HG02571 (cell line): Measurements from ENCODE around the gene FXYD2.

Source experiments
- ATAC-seq: cut with Tn5 transposase; IDR thresholded peaks from one replicate; pipeline ENCODE4 v1.9.1; 2021; ENCODE audit warnings: mild to moderate bottlenecking, moderate library complexity; ENCODE audit not compliant: unreplicated experiment

FXYD2 gene

DNA sequence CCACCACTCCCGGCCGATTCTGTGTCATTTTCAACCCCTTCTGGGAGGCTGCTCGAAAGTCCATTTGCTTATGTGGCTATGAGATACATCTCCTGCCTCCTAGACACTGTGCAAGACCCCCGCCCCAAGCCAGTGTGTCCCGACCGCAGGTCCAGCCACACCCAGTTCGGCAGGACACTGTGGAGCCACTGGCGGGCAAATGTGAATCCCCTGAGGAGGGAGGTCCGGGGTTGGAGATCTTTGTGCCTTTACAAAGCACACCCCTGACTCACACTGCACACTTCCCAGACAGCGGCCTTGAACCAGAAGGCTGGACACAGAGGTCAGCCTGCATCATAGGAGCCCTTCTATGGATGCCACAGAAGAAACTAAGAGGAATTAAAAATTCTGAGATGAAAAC, 34.5 kb upstream of the FXYD2 start:
- no peak for ATAC-seq

DNA sequence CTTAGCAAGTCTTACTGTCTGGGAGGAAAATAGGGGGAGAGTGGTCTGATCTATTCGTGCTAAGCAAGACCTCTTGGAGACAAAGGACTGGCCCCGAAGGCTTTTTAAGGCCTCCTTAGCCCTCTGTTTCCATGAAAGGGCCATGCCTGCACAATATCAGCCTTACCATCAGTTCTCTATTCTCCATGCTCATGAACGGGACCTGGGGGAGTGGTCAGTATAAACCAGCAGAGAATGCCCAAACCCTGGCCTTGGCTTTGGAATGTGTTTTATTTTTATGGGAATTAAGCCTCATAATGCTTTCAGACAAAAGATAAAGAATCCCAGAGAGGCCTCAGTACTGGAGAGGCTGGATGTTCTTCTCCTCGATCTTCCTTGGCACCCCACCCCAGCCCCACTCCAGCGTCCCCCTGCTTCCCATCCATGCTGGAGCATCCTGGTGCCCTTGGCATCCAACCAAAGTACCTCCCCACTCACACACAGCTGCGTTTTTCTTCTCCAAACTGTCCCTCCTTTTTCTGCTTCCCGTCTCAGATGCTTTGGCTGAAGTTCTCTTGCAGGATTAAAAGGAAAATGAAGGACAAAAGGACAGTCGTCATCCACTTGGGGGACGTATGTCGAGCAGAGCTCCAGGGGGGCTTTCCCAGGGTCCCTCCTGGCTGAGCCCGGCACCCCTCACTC, 33.3 kb upstream of the FXYD2 start:
- no peak for ATAC-seq

DNA sequence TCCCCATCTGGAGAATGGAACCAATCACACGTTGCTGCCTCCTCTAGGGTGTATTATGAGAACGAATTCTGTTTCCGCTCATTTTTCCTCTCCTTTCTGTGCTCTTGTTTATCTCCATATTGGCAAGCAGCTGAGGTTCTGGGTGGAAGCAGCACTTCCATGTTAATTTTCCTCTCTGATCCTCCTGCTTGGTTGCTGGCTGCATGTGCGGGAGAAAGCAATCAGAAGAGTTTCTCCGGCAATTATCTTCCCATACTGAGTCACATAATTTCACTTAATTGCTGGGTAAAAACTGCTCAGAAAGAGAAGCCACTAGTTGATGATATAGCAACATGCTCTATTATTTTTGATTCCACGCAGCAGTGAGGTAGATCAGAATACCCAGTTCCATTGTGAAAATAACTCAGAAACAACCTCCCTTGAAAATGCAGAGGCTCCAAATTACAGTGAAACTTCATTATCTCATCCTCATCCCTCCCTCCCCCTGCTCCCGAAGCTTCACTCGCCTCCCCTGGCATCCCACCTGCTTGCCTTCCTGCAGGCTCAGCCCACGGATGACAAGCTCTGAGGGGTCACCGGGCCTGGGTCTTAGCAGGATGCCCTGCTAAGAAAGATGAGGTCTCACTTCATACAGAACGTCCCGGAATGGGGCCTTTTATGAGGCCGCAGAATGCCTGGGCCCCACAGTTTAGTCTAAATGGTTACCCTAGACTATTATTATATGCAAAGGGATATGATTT, 31.5 kb upstream of the FXYD2 start:
- no peak for ATAC-seq

DNA sequence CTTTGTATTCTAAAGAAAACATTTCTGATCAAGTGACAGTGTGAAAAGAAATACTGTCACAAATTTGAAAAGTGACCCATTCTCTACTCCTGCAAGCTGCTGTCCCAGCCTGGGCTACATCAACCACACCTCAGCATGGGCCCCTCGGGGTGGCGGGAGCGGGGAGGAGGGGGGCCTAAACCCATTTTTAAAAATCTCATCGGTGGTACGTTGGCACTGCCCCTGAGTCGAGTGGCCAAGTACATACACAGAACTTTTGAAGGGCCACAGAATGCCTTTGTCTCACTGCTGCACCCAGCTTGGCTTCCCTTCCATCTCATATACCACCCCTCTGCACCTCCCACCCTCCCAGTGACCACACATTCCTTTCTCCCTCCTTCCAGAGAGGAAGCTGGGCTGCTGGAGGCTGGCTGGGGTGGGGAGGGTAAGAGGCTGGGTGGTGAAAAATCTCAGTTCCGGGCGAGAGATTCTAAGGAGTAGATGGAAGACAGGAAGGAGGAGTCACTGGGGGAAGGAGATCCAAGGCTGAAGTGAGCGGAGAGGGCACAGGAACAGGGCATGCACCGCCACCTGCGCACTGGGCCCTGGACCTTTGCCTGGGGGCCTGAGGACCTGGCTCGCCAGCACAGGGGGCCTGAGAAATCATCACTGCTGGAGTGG, 30.8 kb upstream of the FXYD2 start:
- no peak for ATAC-seq

DNA sequence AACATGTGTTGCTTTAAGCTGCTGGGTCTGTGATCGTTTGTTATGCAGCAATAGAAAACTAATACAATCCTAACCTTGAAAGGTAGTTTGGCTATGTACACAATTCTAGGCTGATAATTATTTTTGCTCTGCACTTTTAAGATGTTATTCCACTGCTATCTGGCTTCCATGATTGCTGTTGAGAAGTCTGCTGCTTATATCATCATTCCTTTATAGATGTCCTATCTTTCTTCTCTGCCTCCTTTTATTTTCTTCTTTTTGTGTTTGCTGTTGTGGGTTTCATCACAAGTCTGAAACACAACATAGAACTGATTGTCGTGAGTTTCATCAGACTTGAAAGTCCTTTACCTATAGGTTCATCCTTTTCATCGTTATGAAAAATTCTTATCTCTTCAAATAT, 27.8 kb upstream of the FXYD2 start:
- no peak for ATAC-seq

DNA sequence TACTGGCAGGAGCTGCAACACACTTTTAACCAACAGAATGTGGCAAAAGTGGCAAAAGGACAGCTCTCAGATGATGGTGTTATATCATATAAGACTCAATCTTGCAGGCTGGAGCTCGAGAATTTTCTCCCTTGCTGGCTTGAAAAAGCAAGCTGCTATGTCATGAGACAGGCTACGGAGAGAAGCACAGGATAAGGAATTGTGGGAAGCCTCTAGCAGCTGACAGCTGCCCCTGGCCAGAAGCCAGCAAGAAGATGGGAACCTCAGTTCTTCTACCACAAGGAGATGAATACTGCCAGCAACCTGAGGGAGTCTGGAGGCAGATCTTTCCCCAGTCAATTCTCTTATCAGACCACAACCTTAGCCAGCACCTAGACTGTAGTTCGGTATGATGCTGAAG, 27.3 kb upstream of the FXYD2 start:
- no peak for ATAC-seq

DNA sequence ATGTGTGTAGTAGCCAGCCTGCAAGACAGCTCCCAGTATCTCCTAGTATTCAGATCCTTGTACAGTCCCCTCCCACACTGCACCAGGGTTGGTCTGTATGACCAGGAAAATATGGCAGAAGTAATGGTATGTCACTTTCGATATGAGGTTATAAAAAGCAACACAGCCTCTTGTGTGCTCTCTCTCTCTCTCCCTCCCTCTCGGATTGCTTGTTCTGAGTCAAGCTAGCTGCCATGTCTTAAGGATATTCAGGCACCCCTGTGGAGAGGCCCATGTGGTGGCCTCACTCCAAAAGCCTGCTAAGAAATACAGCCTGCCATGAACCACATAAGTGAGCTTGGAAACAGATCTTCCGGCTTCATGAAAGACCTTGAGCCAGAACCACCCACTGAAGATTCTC, 26.6 kb upstream of the FXYD2 start:
- no peak for ATAC-seq

DNA sequence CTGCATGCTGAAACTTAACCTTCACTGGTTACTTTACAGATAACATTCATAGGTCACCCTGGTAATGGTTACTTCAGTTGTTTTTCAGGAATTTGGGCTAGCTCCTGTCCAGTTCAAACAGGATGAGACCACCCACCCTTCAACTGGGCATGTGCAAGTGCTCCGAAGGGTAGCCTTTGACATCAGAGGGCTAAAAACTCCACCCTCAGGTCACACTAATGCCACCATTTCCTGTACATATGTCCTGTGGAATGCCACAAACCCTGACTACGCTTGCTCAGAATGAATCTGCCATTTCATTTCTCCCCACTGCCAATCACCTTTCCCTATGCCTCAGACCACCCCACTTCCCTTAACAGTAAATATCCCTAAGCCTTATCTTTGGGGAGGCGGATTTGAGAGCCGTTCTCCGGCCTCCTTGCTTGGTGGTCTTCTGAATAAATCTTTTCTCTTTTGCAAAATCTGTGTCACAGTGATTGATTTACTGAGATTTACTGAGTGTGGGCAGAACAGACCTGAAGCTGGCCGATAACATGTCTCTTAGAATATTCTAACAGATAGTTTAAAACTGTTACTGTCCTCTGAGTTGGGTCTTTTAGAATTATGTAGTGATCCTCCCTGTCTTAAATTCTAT, 25.4 kb upstream of the FXYD2 start:
- ATAC-seq, result no peak

DNA sequence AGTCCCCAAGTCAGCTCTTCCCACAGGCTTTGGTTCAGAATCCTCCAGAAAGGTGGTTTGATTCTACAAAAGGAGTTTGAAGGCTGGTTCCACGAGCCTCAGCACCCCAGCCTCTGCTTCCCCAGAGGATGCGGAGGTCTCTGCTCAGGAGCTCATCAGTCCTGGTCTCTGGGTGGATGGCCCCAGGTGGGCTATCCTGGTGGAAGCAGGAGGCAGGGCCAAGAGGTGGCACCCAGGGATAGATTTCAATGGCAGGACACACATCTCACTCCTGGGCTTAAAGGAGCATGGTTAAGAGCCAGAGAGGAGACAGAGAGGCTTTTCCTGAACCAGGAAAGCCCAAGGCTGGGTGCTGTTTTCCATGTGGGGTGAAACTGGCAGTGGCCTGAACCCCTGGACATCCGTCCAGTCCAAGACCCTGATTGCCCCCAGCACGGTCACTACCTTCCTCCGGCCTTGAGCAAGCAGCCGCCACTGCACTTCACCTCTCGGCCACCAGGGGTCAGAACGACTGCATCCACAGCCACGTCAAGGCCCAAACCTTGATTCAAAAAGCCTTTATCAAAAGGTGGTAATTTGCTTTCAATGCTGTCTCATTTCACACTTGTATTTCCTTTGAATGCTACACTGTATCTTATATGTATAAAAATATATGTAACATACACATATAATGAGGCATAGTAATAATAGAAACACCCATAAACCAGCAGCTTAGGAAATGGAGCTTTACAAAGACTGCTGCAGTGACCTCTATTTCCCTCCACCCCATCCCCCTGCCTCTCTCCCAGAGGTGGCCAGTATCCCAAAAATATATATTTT, 19.3 kb upstream of the FXYD2 start:
- no peak for ATAC-seq

DNA sequence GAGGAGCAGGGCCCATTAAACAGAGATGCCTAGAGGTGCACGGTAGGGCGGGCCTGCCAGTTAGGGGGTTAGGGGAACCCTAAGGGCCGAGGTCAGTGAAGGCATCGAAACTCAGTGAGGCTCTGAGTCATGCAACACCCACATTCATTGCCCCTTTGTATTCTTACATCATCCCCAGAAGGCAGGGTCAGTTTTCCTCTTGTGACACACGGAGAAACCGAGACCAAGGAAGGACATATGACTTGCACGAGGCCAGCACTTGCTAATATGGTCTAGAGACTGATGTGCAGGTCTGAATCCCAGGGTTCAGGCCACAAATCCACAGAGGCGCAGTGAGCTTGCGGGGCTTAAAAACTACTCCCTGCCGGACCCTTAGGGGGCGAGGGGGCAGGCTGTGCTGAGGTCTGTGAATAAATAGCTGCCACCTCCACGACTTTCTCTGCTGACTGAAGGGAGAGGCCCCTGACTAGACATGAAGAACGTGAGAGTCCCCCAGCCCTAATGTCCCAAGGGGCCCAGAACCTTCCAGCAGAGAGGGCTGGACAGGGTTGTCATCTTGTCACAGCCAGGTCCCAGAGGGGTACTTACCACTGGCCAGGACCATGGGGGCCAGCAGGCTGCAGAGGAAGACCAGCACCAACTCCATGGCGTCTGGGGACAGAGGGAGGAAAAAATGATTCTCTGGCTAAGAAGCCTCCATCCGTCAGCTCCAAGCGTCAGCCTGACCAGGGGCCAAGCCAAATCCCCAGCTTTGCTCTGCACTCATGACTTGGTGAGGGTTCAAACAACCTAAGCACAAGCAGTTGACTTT, 17.8 kb upstream of the FXYD2 start:
- ATAC-seq, result no peak

DNA sequence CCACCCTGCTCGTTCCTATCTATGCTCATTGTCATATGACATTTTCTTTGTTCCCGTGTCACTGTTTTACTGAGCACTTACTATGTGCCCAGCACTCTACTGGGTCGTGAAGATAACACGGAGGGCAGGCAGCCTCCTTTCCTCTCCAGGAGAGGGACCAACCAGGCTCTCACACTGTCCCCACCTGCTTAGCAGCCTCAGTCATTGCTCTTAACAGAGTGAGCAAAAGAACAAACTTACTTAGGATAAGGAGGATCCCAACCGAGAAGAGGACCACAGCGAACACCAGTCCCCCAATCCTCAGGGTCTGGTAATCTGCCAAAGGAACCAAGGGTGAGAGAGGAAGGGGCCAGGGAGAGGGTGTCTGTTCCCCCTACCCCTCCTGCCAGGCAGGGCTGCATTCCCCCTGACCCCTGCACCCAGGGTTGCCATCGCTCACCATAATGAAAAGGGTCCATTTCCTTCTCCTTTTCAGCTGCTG, 17.0 kb upstream of the FXYD2 start:
- no peak for ATAC-seq

DNA sequence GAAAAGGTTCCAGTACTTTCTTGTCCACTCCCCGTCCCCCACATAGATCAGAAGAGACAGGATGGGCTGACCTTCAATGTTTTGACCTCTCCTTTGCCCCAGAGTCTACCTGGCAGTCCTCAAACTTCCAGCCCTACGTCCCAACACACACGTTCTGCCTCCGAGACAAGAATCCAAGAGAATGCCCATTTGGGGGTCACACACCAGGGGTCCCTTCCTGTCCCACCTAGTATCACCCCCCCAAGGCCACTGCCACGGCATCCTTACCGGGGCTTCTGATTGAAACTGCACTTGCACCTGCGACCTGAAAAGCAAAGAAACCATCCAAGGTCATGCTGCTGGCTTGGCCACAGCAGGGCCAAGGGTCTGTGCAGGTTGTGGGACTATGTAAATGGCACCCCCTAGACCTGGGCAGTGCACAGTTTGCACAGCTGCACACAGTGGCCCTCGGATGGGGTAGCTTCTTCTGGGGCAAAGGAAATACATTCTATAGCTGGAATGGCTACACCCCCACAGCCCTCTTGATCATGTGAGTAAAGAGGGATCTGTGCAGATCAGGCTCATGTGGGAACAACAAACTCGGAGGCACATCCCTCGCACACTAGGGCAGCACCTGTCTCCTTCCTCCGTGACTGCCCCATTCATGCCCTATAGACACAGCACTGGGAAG, 16.5 kb upstream of the FXYD2 start:
- ATAC-seq, result no peak

DNA sequence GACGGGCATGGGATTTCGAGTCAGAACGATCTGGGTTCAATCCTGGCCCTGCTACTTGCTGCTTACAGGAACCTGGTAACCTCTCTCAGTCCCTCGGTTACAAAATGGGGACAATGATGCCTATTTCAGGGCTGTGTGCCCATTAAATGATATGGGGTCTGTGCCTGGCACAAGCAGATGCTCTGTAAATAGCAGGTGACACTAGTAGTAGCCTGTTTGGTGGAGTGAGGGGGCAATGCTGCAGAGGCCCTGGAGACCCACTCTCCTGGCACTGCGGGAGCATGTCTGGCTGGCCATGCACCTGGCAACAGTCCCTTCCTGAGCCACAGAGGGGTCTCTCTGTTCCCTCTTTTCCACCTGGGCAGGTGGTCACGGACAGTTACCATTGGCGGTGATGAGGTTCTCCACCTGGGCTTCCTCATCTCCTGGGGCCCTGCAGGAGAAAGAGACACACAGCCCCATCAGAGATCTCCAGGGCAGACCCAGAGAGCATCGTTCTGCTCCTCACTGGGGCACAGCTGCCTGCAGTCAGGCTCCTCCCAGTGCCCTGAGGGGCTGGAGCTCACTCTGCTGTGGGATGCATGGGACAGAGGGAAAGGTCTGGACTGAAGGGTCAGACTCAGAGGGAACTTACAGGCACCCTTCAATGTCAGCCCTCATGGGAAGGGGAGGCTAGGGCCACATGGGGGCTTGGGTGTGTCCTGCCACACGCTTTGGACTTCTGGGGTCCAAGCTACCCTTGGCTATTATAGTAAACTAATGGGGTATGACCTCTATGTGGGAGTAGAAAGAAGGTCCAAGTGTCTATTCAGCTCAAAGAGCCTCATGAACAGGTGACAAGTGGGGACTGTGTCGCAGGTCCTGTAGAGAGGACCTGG, 15.6 kb upstream of the FXYD2 start:
- no peak for ATAC-seq

DNA sequence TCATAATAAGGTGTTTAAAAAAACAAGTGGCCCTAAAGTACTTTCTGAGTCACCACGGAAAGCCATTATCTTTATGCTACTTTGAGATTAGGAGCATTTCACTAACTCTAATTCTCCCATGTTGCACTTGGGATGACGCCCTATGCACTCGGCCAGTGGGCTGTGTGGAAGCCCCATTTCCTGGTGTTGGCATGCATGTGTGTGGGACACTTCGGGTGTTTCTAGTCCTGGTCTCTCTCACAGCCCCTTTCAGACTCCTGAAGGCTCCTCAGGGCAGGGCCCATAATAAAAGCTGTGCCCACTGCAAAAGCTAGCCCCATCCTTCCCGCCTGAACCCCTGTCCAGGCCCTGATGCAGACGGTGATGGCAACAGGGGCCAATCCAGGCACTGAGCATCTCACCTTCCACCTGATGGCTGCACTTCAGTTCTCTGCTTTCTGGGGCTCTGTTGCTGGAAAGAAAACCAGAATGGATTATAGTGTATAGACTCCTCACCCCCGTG, 14.9 kb upstream of the FXYD2 start:
- no peak for ATAC-seq

DNA sequence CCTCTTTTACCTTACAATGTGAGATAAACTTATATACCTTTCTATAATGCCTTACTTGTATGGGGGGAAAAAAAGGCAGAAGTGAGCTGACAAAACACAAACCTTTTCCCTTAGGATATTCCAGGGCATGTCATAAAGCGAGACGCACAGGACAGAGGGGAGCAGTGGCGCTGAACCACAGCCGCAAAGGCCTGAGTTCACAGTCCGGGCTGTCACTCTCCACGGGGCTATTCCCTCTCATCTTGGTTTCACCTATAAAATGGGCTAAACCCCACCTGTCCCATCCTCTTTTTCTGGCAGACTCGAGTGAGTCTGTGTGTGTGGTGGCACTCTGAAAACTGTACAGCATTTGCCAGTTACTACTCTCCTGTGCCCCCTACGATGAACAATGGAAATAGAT, 14.4 kb upstream of the FXYD2 start:
- no peak for ATAC-seq

DNA sequence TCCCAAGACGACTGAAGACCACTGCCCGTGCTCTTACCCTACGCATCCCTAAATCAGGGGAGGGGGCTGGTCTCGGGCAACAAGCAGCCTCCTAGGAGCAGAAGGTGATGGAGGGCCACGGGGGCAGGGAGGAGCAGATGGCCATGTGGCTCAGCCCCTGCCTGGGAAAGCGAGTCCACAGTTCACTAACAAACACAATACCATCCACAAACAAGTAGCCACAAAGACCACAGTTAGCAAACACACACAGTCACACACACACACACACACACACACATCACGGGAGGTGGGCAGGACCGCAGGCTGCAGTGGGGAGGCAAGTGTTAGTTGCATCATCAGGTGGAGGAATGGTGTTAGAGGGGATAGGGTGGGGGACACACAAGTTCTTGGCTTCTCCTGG, 13.2 kb upstream of the FXYD2 start:
- no peak for ATAC-seq

DNA sequence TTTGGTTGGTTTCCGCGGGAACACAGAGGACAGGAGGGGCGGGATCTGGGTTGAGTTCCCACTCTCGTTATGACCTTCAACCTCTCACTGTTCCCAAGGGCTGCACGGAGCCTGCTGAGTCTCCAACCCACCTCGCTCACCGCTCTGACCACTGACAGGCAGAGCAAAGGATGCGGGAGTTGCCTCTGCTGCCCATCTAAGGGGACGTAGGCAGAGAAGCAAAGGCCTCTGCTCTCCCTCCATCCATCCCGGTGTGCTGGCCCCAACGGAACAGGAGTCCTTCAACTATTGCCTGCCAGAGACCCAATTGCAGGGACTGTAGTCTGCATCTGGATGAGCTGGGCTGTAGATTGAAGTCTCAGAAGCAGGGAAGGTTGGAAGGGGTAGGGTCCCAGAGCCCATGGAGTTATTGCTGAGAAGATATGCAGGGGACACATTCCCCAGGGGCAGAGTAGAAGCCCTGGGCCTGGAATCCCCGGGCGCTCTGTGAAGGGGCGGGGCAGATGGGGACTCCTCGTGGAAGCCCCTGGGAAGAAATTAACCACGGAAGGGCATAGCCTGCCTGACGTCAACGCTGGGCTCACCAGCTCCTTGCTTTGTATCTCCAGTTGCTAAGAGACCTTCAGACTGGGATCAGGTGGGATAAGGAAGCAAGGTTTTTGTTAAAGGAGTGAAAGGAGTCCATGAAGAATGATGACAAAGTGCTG, 12.7 kb upstream of the FXYD2 start:
- ATAC-seq, result no peak
